K562 (cell line): ENCODE measurements around the gene CTBP2. TPM values are rescaled to one million over a fixed set of nuclear protein-coding genes. Genes with fewer than 3 reads are reported as not detected.

ENCODE experiments used
- CC2D1A ChIP-seq: fragments of 450-650 bp; IDR thresholded peaks from 2 replicates; pipeline ENCODE4 v1.6.1; 2017; ENCODE audit warnings: mild to moderate bottlenecking
- CTCFL ChIP-seq: IDR thresholded peaks from 2 replicates; pipeline ENCODE4 v1.6.1; 2011; ENCODE audit warnings: borderline replicate concordance, low read depth, mild to moderate bottlenecking, moderate library complexity, low read length; ENCODE audit not compliant: insufficient read depth, poor library complexity, severe bottlenecking
- ELF2 ChIP-seq: fragments of 250-450 bp; sonication (Bioruptor Pico); IDR thresholded peaks from 2 replicates; pipeline ENCODE4 v1.5.0; 2021; ENCODE audit warnings: mild to moderate bottlenecking
- JUN ChIP-seq, 2 experiments: sonication (generic) in 1 of 2; formaldehyde crosslinking in 1 of 2; IDR thresholded peaks; 2 replicates each; pipeline versions ENCODE4 v1.6.1 to v1.8.0; 2012 to 2022; ENCODE audit warnings: borderline replicate concordance in 2 of 2, mild to moderate bottlenecking in 2 of 2, improper control_type of control experiment in 1 of 2, low read depth in 1 of 2, low read length in 1 of 2, missing genetic modification reagents in 1 of 2
- PHB2 ChIP-seq: fragments of 450-650 bp; IDR thresholded peaks from 2 replicates; pipeline ENCODE4 v1.6.1; 2017; ENCODE audit warnings: low read depth
- PHF21A ChIP-seq: fragments of 450-650 bp; IDR thresholded peaks from 2 replicates; pipeline ENCODE4 v1.6.1; 2017; ENCODE audit warnings: low read depth, borderline replicate concordance
- POLR3A ChIP-seq: IDR thresholded peaks from 2 replicates; pipeline ENCODE4 v1.6.1; 2011; ENCODE audit warnings: borderline replicate concordance, mild to moderate bottlenecking, moderate library complexity; ENCODE audit not compliant: insufficient read length, insufficient read depth; ENCODE audit errors: extremely low read depth
- TRIM25 ChIP-seq: fragments of 450-650 bp; IDR thresholded peaks from 2 replicates; pipeline ENCODE4 v1.7.0; 2016; ENCODE audit warnings: borderline replicate concordance
- ZBTB40 ChIP-seq, 2 experiments: fragments of 450-650 bp in 1 of 2; sonication (generic) in 1 of 2; formaldehyde crosslinking in 1 of 2; IDR thresholded peaks; 2 replicates each; pipeline versions ENCODE4 v1.7.1 to v1.9.0; 2016 to 2022; ENCODE audit warnings: inconsistent platforms in 1 of 2, mild to moderate bottlenecking in 1 of 2, missing genetic modification reagents in 1 of 2
- ZNF518B ChIP-seq: fragments of 250-450 bp; sonication (Bioruptor Pico); IDR thresholded peaks from 2 replicates; pipeline ENCODE4 v1.5.0; 2021; ENCODE audit warnings: mild to moderate bottlenecking, moderate library complexity
- polyA plus RNA-seq, 8 experiments: library from polyadenylated mRNA; depleted of rRNA in 4 of 8; stranded (reverse) in 5 of 8; unstranded in 3 of 8; fragments of >200 nt; fragmentation: Nextera tagmentation in 2 of 8; fragmentation: Illumina TruSeq in 1 of 8; extraction: Ambion mirVana in 2 of 8; extraction: Trizol in 1 of 8; gene quantifications; 2 replicates each; pipeline versions ENCODE4 v1.2.1 to v1.2.3, GENCODE V29; 2011 to 2014; ENCODE audit warnings: inconsistent platforms in 1 of 8, missing spikeins in 1 of 8
- total RNA-seq, 7 experiments: library from RNA; depleted of rRNA in 6 of 7; stranded (reverse); fragments of >200 nt in 6 of 7; fragmentation: Illumina TruSeq in 2 of 7; extraction: Trizol in 2 of 7; gene quantifications; 2 replicates each; pipeline versions ENCODE4 v1.2.1 to v1.2.3, GENCODE V29; 2011 to 2021; ENCODE audit warnings: low replicate concordance in 1 of 7

The CTBP2 gene
- total and polyA plus RNA-seq, 9 of the 15 experiments (the other 6 are each of a cell fraction or from before 2014, with no cell fraction given): 1.3 to 8.8 (median 5.1) TPM

GRCh38 chr10:125050383-125050782, 110.0 kb downstream of the CTBP2 start (continued):
- no peak for TF ChIP-seq ZBTB40 (IDR thresholded peaks at IDR 0.05)
- no peak for TF ChIP-seq ZBTB40 (CRISPR knock-in tag; IDR thresholded peaks at IDR 0.05)
- TF ChIP-seq POLR3A: no peak
- no peak for TF ChIP-seq TRIM25
- TF ChIP-seq CTCFL: no peak
- no peak for TF ChIP-seq ELF2 (CRISPR knock-in tag)
- TF ChIP-seq PHF21A: no peak
- TF ChIP-seq ZNF518B (CRISPR knock-in tag): no peak
- no peak for TF ChIP-seq CC2D1A
- no peak for TF ChIP-seq JUN (IDR thresholded peaks at IDR 0.05; ENCODE audit: borderline replicate concordance, low read depth, low read length)
- TF ChIP-seq JUN (CRISPR knock-in tag; IDR thresholded peaks at IDR 0.05; ENCODE audit: borderline replicate concordance): no peak
- no peak for TF ChIP-seq PHB2
